Activated CD4-positive, alpha-beta T cell treated with anti-CD3 and anti-CD28 coated beads, Interleukin-10, Interleukin-2, amounts not matched to agents 100 ng/mL and 50 ng/mL, durations not matched to agents 16 hours and 8 hours (primary cell): ENCODE results near the gene CMTM4.
A peak's percentile ranks its signal among the peaks of the same experiment; 100 is the strongest.

Source experiments
- DNase-seq: peaks from one replicate; pipeline ENCODE4 v3.0.0-alpha.2; 2020

CMTM4 gene

GRCh38 chr16:66696669-66697630 lies at the start of gene CMTM4:
Gene CMTM4 (minus strand): TSS chr16:66696743. CDS start chr16:66696525, 218 bp downstream.
- DNase-seq = peak; percentile 79

GRCh38 chr16:66746048-66746447 lies 49.5 kb upstream of the CMTM4 start:
- DNase-seq = no peak

- DNase-seq = no peak
Observed at GRCh38 chr16:66741950-66742808, 45.6 kb upstream of the CMTM4 start.

DNA sequence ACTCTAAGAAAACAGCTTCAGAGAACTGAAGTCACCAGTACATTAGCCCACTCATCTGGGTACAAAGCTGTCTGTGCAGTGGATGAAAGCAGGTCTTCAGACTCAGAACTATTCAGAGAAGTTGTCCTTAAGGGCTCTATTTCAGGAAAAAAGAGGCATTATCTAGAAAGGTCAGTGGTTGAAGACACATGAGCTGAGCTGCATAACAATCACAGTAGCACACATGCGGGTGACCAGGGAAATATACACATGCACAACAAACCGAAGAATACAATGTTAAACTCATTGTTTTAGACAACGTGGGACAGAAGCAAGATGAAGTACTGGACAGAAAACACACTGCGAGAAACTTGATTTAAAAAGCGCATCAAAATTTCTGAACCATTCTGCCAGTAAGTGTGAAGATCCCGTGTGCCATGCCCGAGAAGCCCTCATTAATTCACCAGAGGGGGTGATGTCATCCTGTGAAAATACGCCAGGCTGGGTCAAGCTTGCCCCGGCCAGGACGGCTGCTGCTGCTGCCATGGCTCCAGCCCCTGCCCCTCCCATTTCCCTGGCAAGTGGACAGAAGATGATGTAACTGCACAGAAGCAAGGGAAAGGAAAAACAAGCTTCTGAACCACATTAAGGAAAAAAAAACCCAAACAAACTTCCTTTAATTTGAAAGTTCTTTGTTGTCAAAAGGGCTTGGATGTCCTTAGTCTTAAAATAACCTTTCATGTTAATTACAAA lies 44.8 kb upstream of the CMTM4 start:
- no peak for DNase-seq

DNA sequence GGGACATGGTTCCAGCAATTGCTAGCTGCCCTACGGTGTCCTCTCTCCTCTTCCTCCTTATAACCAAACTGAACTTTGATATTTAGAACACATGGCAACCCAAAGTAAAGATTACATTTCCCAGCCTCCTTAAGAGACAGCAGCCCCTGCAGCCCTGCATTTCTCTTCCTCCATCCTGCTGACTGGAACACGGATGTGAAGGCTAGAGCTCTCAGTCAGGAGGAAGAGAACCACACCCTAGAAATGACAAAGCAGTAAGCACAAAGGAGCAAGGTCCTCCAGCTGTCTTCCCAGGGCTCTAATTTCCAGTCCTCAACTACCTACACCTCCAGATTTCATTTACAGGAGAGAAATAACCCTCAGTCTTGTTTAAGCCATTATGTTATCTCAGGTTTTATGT lies 44.0 kb upstream of the CMTM4 start:
- DNase-seq = no peak

- DNase-seq = peak; percentile 42
Observed at GRCh38 chr16:66740010-66740409, 43.5 kb upstream of the CMTM4 start.

DNA sequence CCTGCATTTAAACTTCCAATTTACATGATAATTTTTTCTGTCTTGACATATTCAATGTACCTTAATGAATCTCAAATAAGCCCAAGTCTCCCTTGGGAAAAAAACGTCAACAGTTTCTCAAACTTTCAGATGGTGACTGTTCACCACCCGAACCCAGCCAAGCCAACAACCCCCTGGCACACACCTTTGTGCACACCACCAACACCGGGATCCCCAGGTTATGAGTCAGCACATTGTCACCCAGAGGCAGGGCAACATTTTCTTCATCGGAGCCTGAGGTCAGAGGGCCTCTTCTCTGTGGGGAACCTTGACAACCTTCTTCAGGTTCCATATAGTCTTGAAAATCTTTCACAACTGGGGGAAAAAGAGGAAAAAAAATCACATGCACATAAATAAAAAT lies 39.3 kb upstream of the CMTM4 start:
- DNase-seq = no peak

DNA sequence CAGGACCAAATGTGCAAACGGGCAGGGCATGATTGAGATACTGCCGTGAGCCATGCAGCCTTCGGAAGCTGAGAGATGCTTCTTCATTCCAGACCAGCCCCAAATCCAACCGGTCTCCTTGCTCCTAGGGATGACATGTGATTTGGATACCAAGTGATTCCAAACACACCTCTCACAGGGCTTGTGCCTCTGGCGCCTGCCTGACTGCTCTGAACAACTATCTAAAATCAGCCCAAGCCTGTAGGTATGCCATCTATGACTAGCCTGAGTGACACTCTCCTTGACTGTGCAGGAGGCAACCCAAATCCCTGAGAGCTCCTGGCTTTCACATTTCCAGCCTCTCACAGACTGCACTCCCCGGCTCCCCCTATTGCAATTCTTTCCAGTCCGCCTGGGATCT lies 34.6 kb upstream of the CMTM4 start:
- no peak for DNase-seq

GRCh38 chr16:66728804-66729203 lies 32.3 kb upstream of the CMTM4 start:
- DNase-seq = no peak

DNA sequence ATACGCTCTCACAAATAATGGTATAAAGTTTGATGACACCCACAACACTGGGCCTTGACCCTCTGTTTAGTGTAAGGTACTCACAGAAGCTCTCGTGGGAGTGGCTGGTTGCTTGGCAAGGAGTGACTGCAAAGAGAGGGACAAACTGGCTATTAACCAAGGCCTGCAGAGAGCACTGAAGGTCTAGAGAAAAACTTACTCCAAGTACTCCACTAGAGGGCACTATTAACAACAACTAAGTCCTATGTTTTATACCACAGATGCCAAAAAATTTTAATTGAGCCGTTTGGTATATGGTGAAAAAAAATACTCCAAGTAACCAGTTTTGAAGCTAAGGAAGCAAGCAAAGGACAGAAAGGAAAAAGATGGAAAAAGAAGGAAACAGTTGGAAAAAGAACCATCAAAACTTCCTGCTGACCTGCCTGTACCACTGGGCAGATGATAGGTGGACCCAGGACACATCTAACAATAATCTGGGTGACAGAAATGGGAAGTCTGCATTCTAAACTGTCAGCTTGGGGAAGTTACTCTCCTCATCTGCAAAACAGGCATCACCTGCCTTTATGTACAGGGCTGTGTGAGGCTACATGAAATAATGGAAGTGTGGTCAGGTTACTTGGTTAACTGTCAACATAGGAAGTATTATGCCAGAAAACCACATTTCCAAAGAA lies 31.7 kb upstream of the CMTM4 start:
- DNase-seq = peak; percentile 57

DNA sequence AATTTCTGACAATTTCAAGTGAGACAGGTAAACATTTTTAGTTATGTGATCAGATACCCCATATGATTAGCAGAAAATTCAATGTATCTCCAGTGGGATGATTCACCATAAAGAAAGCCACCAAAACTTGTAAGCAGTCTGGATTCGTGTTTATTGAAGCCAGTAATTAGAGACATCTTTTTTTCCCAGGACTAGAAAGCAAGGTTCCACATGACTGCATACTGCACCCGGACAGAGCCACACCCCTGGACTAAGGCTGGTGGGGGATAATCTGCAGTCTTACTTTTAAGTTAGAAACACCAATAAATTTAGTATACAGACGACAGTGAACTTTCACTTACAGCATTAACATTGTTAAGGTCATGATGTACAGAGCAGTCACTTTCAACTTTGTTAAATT lies 24.2 kb upstream of the CMTM4 start:
- no peak for DNase-seq

DNA sequence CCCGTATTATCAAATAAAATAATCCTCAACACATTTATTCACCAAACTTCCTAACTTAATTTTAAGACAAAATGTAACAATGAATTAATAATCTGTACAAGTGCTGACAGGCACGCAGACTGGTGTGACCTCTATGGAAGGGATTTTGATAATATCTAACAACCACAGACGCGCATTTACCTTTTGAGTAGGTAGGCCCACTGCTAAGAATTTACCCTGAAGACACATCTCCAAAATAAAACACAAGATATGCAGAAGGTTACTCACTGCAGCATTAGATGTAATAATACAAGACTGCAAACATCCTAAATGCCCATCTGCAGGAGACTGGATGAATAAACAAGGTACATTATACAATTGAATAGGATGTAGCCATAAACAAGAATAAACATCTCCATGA lies 22.7 kb upstream of the CMTM4 start:
- DNase-seq = no peak

DNA sequence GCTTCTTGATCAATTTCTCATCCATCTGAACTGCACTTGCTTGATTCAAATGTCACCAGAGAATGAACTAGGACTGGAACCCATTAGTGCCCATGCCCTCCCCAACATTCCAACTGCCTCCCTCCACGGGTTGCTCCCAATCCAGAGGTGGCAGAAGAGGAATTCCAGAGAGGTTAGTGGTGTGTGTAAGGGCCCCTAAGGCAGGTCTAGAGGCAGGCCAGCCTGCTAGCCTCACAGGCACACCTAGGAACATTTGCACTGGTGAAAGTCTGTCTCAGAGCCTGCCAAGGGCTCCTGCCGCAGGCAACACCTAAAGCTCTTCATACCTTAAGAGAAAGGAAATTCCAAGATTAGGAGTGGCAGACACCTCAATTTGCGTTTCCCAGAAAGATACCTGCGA lies 21.2 kb upstream of the CMTM4 start:
- no peak for DNase-seq

DNA sequence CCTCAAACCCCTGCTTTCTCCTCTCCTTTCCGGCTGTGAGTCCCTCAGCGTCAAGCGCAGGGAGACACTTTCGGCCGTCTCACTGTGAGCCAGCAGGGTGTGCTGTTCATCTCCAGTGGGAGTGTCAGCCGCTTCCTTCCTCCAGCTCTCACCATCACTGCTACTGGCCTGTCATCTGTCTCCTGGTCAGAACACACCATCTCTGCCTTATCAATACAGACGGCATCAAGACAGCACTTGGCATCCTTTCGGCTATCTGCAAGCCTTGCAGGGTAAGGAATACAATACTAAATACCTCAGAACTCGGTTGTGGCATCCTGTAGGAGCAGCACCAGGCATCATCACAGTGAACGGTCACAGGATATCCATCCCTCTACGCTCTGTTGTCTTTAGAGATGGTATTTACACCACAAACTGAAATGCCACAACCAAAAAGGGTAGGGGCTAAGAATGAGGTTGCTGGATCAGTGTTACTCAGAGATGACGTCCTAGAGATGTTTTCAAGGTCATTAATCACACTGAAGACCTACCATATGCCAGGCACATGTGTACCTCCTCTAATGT lies 20.7 kb upstream of the CMTM4 start:
- DNase-seq = peak; percentile 39

- no peak for DNase-seq
Observed at GRCh38 chr16:66714654-66715307, 18.2 kb upstream of the CMTM4 start.

- no peak for DNase-seq
Observed at GRCh38 chr16:66714062-66714461, 17.5 kb upstream of the CMTM4 start.

GRCh38 chr16:66713076-66713475 lies 16.5 kb upstream of the CMTM4 start:
- DNase-seq = no peak

- DNase-seq = no peak
Observed at GRCh38 chr16:66712512-66712911, 16.0 kb upstream of the CMTM4 start.

- DNase-seq = no peak
Observed at GRCh38 chr16:66711581-66711980, 15.0 kb upstream of the CMTM4 start.

- no peak for DNase-seq
Observed at GRCh38 chr16:66706506-66706880, 9.9 kb upstream of the CMTM4 start.

- no peak for DNase-seq
Observed at GRCh38 chr16:66705790-66706505, 9.4 kb upstream of the CMTM4 start.
